Activated T-cell treated with anti-CD3 and anti-CD28 coated beads, Interleukin-2, amount 50 U/mL, for 24 hours (primary cell): ENCODE data around the gene ZWILCH.
A peak's percentile ranks its signal among the peaks of the same experiment; 100 is the strongest.
"Not testable (repeated sequence)": the region's sequence is repeated elsewhere in the genome, so short reads cannot be mapped to it uniquely, and the experiment has no call there.

Experiments used
- DNase-seq: peaks from one replicate; pipeline ENCODE4 v3.0.0-alpha.2; 2020
- H3K27ac Mint-ChIP-seq: 2 replicates; pipeline ENCODE4 v1.8.0; 2020; ENCODE audit warnings: mild to moderate bottlenecking, mixed read lengths
- H3K27me3 Mint-ChIP-seq: 2 replicates; pipeline ENCODE4 v1.8.0; 2020; ENCODE audit warnings: mixed read lengths
- H3K36me3 Mint-ChIP-seq: 2 replicates; pipeline ENCODE4 v1.8.0; 2020; ENCODE audit warnings: low read depth, mixed read lengths
- H3K4me1 Mint-ChIP-seq: 2 replicates; pipeline ENCODE4 v1.8.0; 2020; ENCODE audit warnings: low read depth, mixed read lengths
- H3K4me3 Mint-ChIP-seq: 2 replicates; pipeline ENCODE4 v1.8.0; 2020; ENCODE audit warnings: mild to moderate bottlenecking, moderate library complexity, mixed read lengths
- H3K9me3 Mint-ChIP-seq: 2 replicates; pipeline ENCODE4 v1.8.0; 2020; ENCODE audit warnings: mixed read lengths

Gene ZWILCH

DNA sequence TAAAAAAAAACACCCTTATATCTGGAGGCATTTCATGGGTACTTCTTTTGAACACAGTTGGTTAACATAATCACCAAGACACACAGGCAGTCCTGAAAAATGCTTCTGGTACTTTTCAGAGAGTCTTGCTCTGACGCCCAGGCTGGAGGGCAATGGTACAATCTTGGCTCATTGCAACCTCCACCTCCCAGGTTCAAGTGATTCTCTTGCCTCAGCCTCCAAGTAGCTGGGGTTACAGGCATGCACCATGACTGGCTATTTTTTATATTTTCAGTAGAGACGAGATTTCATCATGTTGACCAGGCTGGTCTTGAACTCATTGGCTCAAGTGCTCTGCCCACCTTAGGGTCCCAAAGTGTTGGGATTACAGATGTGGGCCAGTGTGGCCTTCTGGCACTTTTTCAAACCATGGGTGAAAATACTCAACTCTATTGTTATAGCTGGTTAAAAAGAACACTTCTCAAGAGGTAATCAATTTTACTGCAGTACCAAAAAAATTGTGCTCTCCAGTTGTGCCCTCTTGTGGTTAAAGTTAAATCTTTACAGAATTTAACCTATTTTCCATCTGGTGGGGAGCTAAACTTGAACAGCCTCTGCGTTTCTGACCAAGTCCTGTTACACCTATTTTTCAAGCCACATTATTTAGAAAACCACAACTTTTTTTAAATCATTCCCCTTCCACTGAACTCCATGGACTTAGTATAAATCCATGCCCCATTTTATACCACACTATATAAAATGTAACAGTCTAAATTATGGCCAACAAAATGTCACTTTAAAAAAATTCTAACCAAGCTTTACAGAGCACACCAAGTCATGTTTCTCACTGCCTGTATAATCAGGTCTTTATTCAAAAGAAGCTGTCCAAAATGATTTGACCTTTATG is 6.4 kb upstream of the ZWILCH start:
- peak overlapping the region; percentile 99 for H3K27ac Mint-ChIP-seq
- peak overlapping the region; percentile 92 for H3K4me3 Mint-ChIP-seq
- H3K9me3 Mint-ChIP-seq, result no peaks in the 10 kb centered on the region
- H3K36me3 Mint-ChIP-seq, result peaks cover 99% of the 10 kb centered on the region
- no peak for DNase-seq
- H3K4me1 Mint-ChIP-seq, result peaks cover 71% of the 10 kb centered on the region
- no peaks in the 10 kb centered on the region for H3K27me3 Mint-ChIP-seq

DNA sequence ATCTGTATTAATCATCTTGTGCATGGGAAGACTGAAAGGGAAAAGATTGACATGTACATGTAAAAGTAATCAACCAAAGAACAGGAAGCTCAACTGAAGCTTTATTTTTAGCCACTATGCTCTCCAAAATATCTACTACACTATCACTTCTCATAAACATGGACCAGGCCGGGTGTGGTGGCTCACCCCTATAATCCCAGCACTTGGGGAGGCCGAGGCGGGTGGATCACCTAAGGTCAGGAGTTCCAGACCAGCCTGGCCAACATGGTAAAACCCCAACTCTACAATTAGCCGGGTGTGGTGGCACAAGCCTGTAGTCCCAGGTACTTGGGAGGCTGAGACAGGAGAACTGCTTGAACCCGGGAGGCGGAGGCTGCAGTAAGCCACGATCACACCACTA is 4.8 kb upstream of the ZWILCH start:
- not testable (repeated sequence) for H3K9me3 Mint-ChIP-seq, H3K27me3 Mint-ChIP-seq, DNase-seq
- Mint-ChIP-seq H3K4me1 (peaks cover 56% of the 10 kb centered on the region), H3K27ac (peak overlapping the region; percentile 99), H3K4me3 (peak overlapping the region; percentile 92), H3K36me3 (peaks cover 99% of the 10 kb centered on the region)

- Mint-ChIP-seq H3K4me1 (peaks cover 63% of the 10 kb centered on the region), H3K36me3 (peaks cover 92% of the 10 kb centered on the region), H3K4me3 (peak overlapping the region; percentile 92), H3K27ac (peak overlapping the region; percentile 99), H3K27me3 (no peaks in the 10 kb centered on the region), H3K9me3 (no peaks in the 10 kb centered on the region)
- DNase-seq, result no peak
Measured at GRCh38 chr15:66502491-66502890, 2.6 kb upstream of the ZWILCH start.

DNA sequence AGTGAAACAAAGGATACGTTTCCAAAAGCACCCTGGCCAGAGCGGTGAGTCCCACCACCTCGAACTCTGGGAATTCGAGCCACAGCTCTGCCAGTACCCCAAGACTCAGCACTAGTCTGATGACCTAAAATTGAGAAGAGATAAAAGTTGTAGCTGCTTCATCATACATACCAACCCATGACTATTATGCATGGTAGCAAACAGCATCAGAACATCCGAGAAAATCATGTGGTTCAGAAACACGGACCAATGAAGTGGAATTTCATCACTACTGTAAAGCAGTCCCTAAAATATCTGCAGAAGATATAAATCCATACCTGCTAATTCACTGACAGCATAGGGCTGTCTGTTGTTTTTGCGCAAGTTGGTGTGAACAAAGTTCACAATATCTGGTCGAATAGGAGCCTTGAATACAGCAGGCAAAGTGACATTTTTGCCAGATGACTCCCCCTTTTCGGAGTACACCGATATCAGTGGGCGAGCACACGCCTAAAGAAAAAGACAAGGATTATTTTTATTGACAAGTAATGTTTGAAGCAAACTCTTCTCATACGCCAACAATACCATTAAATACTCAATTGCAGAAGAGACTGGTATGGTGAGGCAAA is 2.0 kb upstream of the ZWILCH start:
- DNase-seq, H3K9me3 Mint-ChIP-seq, H3K27me3 Mint-ChIP-seq: not testable (repeated sequence)
- Mint-ChIP-seq H3K4me3 (peak overlapping the region; percentile 92), H3K36me3 (peaks cover 91% of the 10 kb centered on the region), H3K4me1 (peaks cover 65% of the 10 kb centered on the region), H3K27ac (peak overlapping the region; percentile 99)

DNA sequence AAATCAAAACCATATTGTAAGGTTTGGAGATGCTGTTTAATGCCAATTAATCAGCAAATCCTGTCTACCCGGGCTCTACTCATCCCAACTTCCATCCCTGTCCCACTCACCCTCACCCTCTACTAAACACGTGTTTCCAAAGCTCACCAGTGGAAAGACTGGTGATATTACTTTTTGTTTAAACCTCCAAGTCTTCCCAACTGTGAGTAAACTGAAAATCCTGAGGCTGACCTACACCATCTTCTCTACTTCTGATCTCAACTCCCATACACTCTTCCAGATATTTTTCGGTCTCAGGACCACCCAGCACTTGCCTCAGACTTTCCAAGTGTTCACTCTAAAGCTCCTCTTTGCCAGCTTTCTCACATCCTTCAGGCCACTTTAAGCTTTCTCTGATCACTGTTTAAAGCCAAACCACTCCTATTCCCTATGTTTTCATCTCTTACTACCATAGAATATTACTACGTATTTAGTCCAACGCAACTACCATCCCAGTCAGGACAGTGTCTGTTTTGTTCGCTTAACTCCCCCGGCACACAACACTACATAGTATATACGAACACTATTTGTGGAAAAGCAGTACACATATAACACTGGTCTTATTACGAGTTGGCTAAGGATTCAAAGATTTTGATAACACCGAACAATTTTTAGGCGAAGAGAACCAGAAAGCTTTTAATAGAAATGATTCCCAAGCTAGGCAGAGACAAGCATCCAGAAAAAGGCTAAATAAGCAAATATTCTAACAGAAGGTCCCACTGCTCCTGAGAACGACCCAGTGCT is 1.2 kb upstream of the ZWILCH start:
- no peak for DNase-seq
- peak overlapping the region; percentile 92 for H3K4me3 Mint-ChIP-seq
- H3K9me3 Mint-ChIP-seq, result no peaks in the 10 kb centered on the region
- peaks cover 91% of the 10 kb centered on the region for H3K36me3 Mint-ChIP-seq
- peaks cover 65% of the 10 kb centered on the region for H3K4me1 Mint-ChIP-seq
- peak overlapping the region; percentile 99 for H3K27ac Mint-ChIP-seq
- H3K27me3 Mint-ChIP-seq, result no peaks in the 10 kb centered on the region

GRCh38 chr15:66505430-66505811 is 295 bp downstream of the ZWILCH start:
- Mint-ChIP-seq H3K4me1 (peaks cover 52% of the 10 kb centered on the region), H3K27ac (peak overlapping the region; percentile 99), H3K36me3 (peaks cover 84% of the 10 kb centered on the region), H3K4me3 (peak overlapping the region; percentile 92), H3K27me3 (no peaks in the 10 kb centered on the region), H3K9me3 (no peaks in the 10 kb centered on the region)
- no peak for DNase-seq

- DNase-seq, result no peak
- H3K9me3 Mint-ChIP-seq, result no peaks in the 10 kb centered on the region
- H3K27ac Mint-ChIP-seq, result peak overlapping the region; percentile 99
- H3K4me1 Mint-ChIP-seq, result peaks cover 49% of the 10 kb centered on the region
- no peaks in the 10 kb centered on the region for H3K27me3 Mint-ChIP-seq
- peaks cover 84% of the 10 kb centered on the region for H3K36me3 Mint-ChIP-seq
- peak overlapping the region; percentile 92 for H3K4me3 Mint-ChIP-seq
Measured at GRCh38 chr15:66505818-66506217, 692 bp downstream of the ZWILCH start.

DNA sequence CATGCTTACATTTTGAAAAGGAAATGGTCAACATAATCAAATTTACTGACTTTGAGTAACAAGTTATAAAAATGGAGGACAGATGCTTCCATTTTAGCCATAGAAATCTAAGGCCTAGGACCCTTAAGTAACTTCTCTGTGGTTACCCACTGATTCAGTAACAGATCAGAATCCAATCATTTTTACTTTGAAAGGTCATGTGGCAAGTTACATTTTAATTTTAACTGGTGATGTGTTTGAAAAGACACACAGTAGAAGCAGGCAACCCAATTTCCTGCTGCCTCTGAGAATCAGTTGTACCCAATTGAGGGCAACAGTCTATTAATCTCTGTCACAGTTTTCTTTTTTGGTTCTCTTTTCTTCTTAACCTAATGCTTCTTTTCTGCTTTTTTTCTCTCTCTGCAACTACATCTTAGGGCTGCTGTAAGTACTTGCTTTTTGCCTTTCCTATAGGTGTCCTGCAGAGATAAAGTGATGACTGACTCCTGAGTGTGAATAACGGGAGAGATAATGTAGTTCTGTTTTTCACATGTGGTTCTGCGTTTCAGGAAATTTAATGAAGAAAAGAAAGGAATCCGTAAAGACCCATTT is 3.3 kb downstream of the ZWILCH start:
- Mint-ChIP-seq H3K9me3 (no peaks in the 10 kb centered on the region), H3K27ac (no peak overlapping the region), H3K36me3 (peaks cover 68% of the 10 kb centered on the region), H3K27me3 (no peaks in the 10 kb centered on the region), H3K4me3 (no peak overlapping the region), H3K4me1 (peaks cover 26% of the 10 kb centered on the region)
- DNase-seq, result no peak

- H3K27ac Mint-ChIP-seq, result no peak overlapping the region
Measured at GRCh38 chr15:66514586-66514985, 9.5 kb downstream of the ZWILCH start.

GRCh38 chr15:66515901-66516322 is 10.8 kb downstream of the ZWILCH start:
- no peaks in the 10 kb centered on the region for H3K9me3 Mint-ChIP-seq
- no peak overlapping the region for H3K4me3 Mint-ChIP-seq
- H3K36me3 Mint-ChIP-seq, result peaks cover 72% of the 10 kb centered on the region
- no peak for DNase-seq
- H3K4me1 Mint-ChIP-seq, result no peaks in the 10 kb centered on the region
- peak overlapping the region; percentile 12 for H3K27ac Mint-ChIP-seq
- no peaks in the 10 kb centered on the region for H3K27me3 Mint-ChIP-seq

More at GRCh38 chr15:66514586-66514985, 9.5 kb downstream of the ZWILCH start:
- Mint-ChIP-seq H3K9me3 (no peaks in the 10 kb centered on the region), H3K27me3 (no peaks in the 10 kb centered on the region), H3K4me3 (no peak overlapping the region), H3K36me3 (peaks cover 67% of the 10 kb centered on the region), H3K4me1 (no peaks in the 10 kb centered on the region)
- no peak for DNase-seq

DNA sequence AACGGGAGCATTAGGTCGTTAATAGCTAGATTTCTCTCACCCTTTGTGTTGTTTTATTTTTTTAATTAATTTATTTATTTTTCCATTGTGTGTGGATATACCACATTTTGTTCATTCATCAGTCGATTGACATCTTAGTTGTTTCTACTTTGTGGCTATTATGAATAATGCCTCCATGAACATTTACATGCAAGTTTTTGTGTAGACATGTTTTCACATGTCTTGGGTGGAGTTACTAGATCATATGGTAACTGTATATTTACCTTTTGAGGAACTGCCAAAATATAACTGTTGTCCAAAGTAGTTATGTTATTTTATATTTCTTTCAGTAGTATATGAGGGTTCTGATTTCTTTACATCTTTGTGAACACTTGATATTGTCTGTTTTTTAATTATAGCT is 18.8 kb downstream of the ZWILCH start:
- no peak overlapping the region for H3K27ac Mint-ChIP-seq
- H3K36me3 Mint-ChIP-seq, result peaks cover 89% of the 10 kb centered on the region
- H3K4me3 Mint-ChIP-seq, result no peak overlapping the region
- H3K27me3 Mint-ChIP-seq, result no peaks in the 10 kb centered on the region
- H3K9me3 Mint-ChIP-seq, result no peaks in the 10 kb centered on the region
- DNase-seq, result no peak
- H3K4me1 Mint-ChIP-seq, result no peaks in the 10 kb centered on the region

- no peak overlapping the region for H3K27ac Mint-ChIP-seq
- no peaks in the 10 kb centered on the region for H3K27me3 Mint-ChIP-seq
- H3K36me3 Mint-ChIP-seq, result peaks cover 91% of the 10 kb centered on the region
- H3K4me3 Mint-ChIP-seq, result no peak overlapping the region
- H3K9me3 Mint-ChIP-seq, result no peaks in the 10 kb centered on the region
- H3K4me1 Mint-ChIP-seq, result no peaks in the 10 kb centered on the region
- no peak for DNase-seq
Measured at GRCh38 chr15:66524838-66525237, 19.7 kb downstream of the ZWILCH start.

DNA sequence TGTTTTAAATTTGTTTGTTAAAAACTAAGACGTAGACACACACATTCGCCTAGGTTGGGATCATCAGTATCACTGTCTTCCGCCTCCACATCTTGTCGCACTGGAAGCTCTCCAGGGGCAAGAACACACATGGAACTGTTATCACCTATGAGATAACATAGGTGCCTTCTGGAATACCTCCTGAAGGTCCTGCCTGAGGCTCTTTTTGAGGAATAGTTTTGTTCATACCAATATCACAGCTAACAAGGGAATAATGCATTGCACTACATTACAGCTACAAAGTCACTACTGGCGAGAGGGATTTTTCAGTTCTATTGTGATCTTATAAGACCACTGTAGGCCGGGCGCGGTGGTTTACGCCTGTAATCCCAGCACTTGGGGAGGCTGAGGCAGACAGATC is 29.9 kb downstream of the ZWILCH start:
- Mint-ChIP-seq H3K4me3 (no peak overlapping the region), H3K27me3 (no peaks in the 10 kb centered on the region), H3K4me1 (no peaks in the 10 kb centered on the region), H3K36me3 (peaks cover 80% of the 10 kb centered on the region), H3K27ac (no peak overlapping the region), H3K9me3 (no peaks in the 10 kb centered on the region)
- no peak for DNase-seq

DNA sequence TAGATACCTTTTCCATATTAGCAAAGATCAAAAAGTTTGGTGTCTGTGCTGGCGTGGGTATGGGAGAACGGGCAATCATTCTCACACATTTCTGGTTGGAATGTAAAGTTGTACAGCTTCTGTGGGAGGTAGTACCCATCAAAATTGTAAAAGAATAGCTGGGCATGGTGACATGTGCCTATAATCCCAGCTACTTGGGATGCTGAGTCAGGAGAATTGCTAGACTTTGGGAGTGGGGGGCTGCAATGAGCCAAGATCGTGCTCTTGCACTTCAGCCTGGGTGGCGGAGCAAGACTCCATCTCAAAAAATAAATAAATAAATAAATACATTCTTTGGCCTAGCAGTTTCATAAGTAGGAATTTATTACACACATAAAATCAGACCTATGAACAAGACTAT is 37.8 kb downstream of the ZWILCH start:
- Mint-ChIP-seq H3K4me3 (no peak overlapping the region), H3K36me3 (peaks cover 74% of the 10 kb centered on the region), H3K27ac (no peak overlapping the region), H3K27me3 (no peaks in the 10 kb centered on the region), H3K4me1 (peaks cover 2% of the 10 kb centered on the region), H3K9me3 (no peaks in the 10 kb centered on the region)
- DNase-seq, result no peak
